HEK293 (cell line): ENCODE measurements around the gene SRSF5.

Source experiments
- CTCF ChIA-PET: fragments of 350-600 bp; formaldehyde crosslinking; extraction: SDS; loops from one replicate; lab custom pipeline; 2021; ENCODE audit warnings: antibody characterized with exemption; lab: Yijun Ruan, JAX
- POLR2A ChIA-PET: fragments of 300-600 bp; formaldehyde crosslinking; extraction: SDS; loops from one replicate; lab custom pipeline; 2020; ENCODE audit warnings: antibody characterized with exemption, inconsistent platforms; lab: Yijun Ruan, JAX
- H3K27ac ChIP-seq: fragments of 200-500 bp; sonication (Bioruptor generic); 2 replicates; pipeline ENCODE4 v1.5.1; 2014; ENCODE audit warnings: low read depth, low read length, control low read depth, inconsistent platforms; ENCODE audit errors: extremely low read depth
- H3K36me3 ChIP-seq, 2 experiments: fragments of 200-500 bp in 1 of 2; sonication (Bioruptor generic) in 1 of 2; 1 replicate in 1 of 2; 2 replicates in 1 of 2; pipeline ENCODE4 v1.5.1; 2014 to 2017; ENCODE audit warnings: inconsistent platforms in 2 of 2, low read length in 2 of 2; ENCODE audit not compliant: control insufficient read depth in 2 of 2, insufficient read depth in 1 of 2
- H3K4me1 ChIP-seq: fragments of 200-500 bp; sonication (Bioruptor generic); 2 replicates; pipeline ENCODE4 v1.5.1; 2014; ENCODE audit warnings: mild to moderate bottlenecking, low read length, inconsistent platforms; ENCODE audit not compliant: control insufficient read depth, insufficient read depth
- H3K4me3 ChIP-seq: 2 replicates; pipeline ENCODE4 v1.5.1; 2011; ENCODE audit warnings: low read depth, mild to moderate bottlenecking, control low read depth, low read length, moderate library complexity
- H3K9me3 ChIP-seq: fragments of 200-500 bp; sonication (Bioruptor generic); 2 replicates; pipeline ENCODE4 v1.5.1; 2014; ENCODE audit warnings: low read depth, low read length, inconsistent platforms; ENCODE audit not compliant: control insufficient read depth, insufficient read depth
- CTCF ChIP-seq: fragments of 450-650 bp; formaldehyde crosslinking; IDR thresholded peaks from 2 replicates; pipeline ENCODE4 v1.5.1; 2016; ENCODE audit warnings: missing biosample characterization, missing genetic modification characterization
- GFI1B ChIP-seq: fragments of 450-650 bp; formaldehyde crosslinking; IDR thresholded peaks from 2 replicates; pipeline ENCODE4 v1.5.1; 2016; ENCODE audit warnings: missing biosample characterization, missing genetic modification characterization
- HOXA7 ChIP-seq: sonication (generic); formaldehyde crosslinking; IDR thresholded peaks from 2 replicates; pipeline ENCODE4 v1.8.1; 2022; ENCODE audit warnings: missing genetic modification reagents, borderline replicate concordance
- MZF1 ChIP-seq: fragments of 450-650 bp; formaldehyde crosslinking; IDR thresholded peaks from 2 replicates; pipeline ENCODE4 v1.5.1; 2017; ENCODE audit warnings: missing biosample characterization, missing genetic modification characterization, borderline replicate concordance
- OVOL3 ChIP-seq: fragments of 450-650 bp; formaldehyde crosslinking; IDR thresholded peaks from 2 replicates; pipeline ENCODE4 v1.5.1; 2016; ENCODE audit warnings: missing biosample characterization, missing genetic modification characterization
- TRIM28 ChIP-seq: IDR thresholded peaks from 2 replicates; pipeline ENCODE4 v1.6.1; 2011; ENCODE audit warnings: low read length, control low read depth, borderline replicate concordance
- ZFP69B ChIP-seq: fragments of 450-650 bp; formaldehyde crosslinking; IDR thresholded peaks from 2 replicates; pipeline ENCODE4 v1.5.1; 2016; ENCODE audit warnings: missing biosample characterization, missing genetic modification characterization
- ZIC2 ChIP-seq: fragments of 450-650 bp; formaldehyde crosslinking; IDR thresholded peaks from 2 replicates; pipeline ENCODE4 v1.5.1; 2016; ENCODE audit warnings: missing biosample characterization, missing genetic modification characterization
- ZNF174 ChIP-seq: fragments of 450-650 bp; formaldehyde crosslinking; IDR thresholded peaks from 2 replicates; pipeline ENCODE4 v1.5.0; 2017; ENCODE audit warnings: missing biosample characterization, mild to moderate bottlenecking, missing genetic modification characterization
- ZNF404 ChIP-seq: fragments of 450-650 bp; formaldehyde crosslinking; IDR thresholded peaks from 2 replicates; pipeline ENCODE4 v1.5.1; 2017; ENCODE audit warnings: missing biosample characterization, missing genetic modification characterization
- ZNF518A ChIP-seq: fragments of 450-650 bp; formaldehyde crosslinking; conservative IDR thresholded peaks from 2 replicates; pipeline ENCODE4 v1.5.1; 2016; ENCODE audit warnings: low read depth, missing biosample characterization, missing genetic modification characterization
- ZNF530 ChIP-seq: fragments of 450-650 bp; formaldehyde crosslinking; IDR thresholded peaks from 2 replicates; pipeline ENCODE4 v1.5.1; 2016; ENCODE audit warnings: low read depth, missing biosample characterization, missing genetic modification characterization
- ZNF548 ChIP-seq: fragments of 450-650 bp; formaldehyde crosslinking; IDR thresholded peaks from 2 replicates; pipeline ENCODE4 v1.5.1; 2016; ENCODE audit warnings: missing biosample characterization, missing genetic modification characterization
- ZNF626 ChIP-seq: fragments of 450-650 bp; sonication (Bioruptor Pico); formaldehyde crosslinking; IDR thresholded peaks from 2 replicates; pipeline ENCODE4 v1.5.1; 2018; ENCODE audit warnings: missing biosample characterization, missing genetic modification characterization, inconsistent platforms
- ZNF677 ChIP-seq: fragments of 450-650 bp; IDR thresholded peaks from 2 replicates; pipeline ENCODE4 v1.5.0; 2018; ENCODE audit warnings: missing biosample characterization, mild to moderate bottlenecking, missing genetic modification characterization, moderate library complexity
- TF ChIP-seq, protein P1 (sequence below): fragments of 450-650 bp; formaldehyde crosslinking; IDR thresholded peaks from 2 replicates; pipeline ENCODE4 v1.5.1; 2016; ENCODE audit warnings: missing biosample characterization, missing genetic modification characterization

The SRSF5 gene

GRCh38 chr14:69750495-69750894, 16.4 kb upstream of the SRSF5 start:
- H3K4me1 ChIP-seq, result no peaks in the 10 kb centered on the region
- no peak overlapping the region for H3K4me3 ChIP-seq
- H3K36me3 ChIP-seq, result no peaks in the 10 kb centered on the region
- ChIA-PET CTCF (interaction anchor here (1.0 to 1.6 kb wide), 4 partner anchors 23 to 176 kb away, joined by 3 to 5 read pairs (median 4); no protein-coding TSS in a partner anchor), POLR2A (interaction anchor here (1.8 kb wide), 1 partner anchor 16 kb away, joined by 5 read pairs; the partner anchor contains the start of gene SRSF5)
- no peak overlapping the region for H3K27ac ChIP-seq
- TF ChIP-seq CTCF, result no peak
- no peak for TF ChIP-seq OVOL3 (tag by site-specific recombination)
- no peak for TF ChIP-seq MZF1 (tag by site-specific recombination)
- no peak for TF ChIP-seq TRIM28
- TF ChIP-seq, protein P1, sequence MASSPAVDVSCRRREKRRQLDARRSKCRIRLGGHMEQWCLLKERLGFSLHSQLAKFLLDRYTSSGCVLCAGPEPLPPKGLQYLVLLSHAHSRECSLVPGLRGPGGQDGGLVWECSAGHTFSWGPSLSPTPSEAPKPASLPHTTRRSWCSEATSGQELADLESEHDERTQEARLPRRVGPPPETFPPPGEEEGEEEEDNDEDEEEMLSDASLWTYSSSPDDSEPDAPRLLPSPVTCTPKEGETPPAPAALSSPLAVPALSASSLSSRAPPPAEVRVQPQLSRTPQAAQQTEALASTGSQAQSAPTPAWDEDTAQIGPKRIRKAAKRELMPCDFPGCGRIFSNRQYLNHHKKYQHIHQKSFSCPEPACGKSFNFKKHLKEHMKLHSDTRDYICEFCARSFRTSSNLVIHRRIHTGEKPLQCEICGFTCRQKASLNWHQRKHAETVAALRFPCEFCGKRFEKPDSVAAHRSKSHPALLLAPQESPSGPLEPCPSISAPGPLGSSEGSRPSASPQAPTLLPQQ, result no peak
- TF ChIP-seq ZNF626 (tag by site-specific recombination), result no peak
- TF ChIP-seq ZNF677, result no peak
- no peak for TF ChIP-seq ZNF174 (tag by site-specific recombination)
- TF ChIP-seq ZNF404 (tag by site-specific recombination), result no peak
- TF ChIP-seq ZNF530 (tag by site-specific recombination), result no peak
- no peak for TF ChIP-seq HOXA7
- TF ChIP-seq ZNF548 (tag by site-specific recombination), result no peak
- no peak for TF ChIP-seq ZNF518A (tag by site-specific recombination)
- TF ChIP-seq ZFP69B (tag by site-specific recombination), result no peak
- no peaks in the 10 kb centered on the region for H3K9me3 ChIP-seq

DNA sequence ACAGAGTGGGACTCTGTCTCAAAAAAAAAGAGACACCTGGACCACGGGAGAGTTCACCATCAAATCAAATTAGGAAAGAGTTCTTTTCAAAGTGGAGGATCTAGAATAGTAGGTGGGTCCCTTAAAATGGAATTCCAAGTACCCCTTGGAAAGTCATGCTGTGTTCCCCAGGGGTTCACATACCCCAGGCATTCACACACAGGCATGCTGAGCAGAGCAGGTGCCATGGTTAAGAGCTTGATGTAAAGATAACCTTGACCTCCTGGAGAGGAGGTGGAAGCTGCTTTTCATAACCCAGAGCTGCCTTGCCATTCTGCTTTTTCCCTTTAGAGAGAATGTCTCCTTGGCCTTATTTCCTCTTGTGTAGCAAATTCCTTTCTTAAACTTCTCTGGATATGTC, 14.2 kb upstream of the SRSF5 start:
- ChIA-PET CTCF (interaction anchor here (0.6 kb wide), 1 partner anchor 26 kb away, joined by 3 read pairs; no protein-coding TSS in a partner anchor), POLR2A (interaction anchor here (1.6 kb wide), 1 partner anchor 14 kb away, joined by 5 read pairs; the partner anchor contains the start of gene SRSF5)
- Histone ChIP-seq H3K27ac (no peak overlapping the region), H3K9me3 (no peaks in the 10 kb centered on the region)
- TF ChIP-seq GFI1B (tag by site-specific recombination), result no peak
- peak; percentile 65 for TF ChIP-seq ZIC2 (tag by site-specific recombination)
- TF ChIP-seq, all 188 proteins: peak for 1
- H3K4me3 ChIP-seq, result no peak overlapping the region
- H3K36me3 ChIP-seq, result no peaks in the 10 kb centered on the region
- no peaks in the 10 kb centered on the region for H3K4me1 ChIP-seq
